ENCODE results near the gene SOCS3. TPM values are rescaled to one million over a fixed set of nuclear protein-coding genes. Genes with fewer than 3 reads are reported as not detected.

Gene SOCS3
- total and polyA plus RNA-seq, 10 donors = 10.7 to 164 (median 62.1) TPM

DNA sequence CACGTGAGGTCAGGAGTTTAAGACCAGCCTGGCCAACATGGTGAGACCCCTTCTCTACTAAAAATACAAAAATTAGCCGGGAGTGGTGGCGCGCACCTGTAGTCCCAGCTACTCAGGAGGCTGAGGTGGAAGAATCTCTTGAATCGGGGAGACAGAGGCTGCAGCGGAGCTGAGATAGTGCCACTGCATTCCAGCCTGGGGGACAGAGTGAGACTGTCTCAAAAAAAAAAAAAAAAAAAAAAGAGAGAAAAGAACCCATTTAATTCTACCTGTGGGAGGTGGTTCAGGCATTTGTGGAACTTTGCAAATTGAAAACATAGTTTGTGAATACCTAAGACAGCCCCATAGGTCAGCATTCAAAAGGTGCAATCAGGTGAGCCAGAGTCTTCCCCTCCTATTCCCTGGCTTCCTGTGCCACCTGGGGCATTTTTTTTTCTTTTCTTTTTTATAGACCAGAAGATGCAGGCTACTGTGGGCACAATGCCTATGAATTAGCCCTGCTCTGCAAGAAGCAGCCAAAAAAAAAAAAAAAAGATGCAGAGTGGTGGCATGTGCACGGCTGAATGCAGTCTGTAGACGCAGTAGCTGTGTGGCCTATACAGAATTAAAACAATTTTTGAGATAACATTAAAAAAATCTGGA is 9.1 kb upstream of the SOCS3 start:
- H3K36me3 ChIP-seq = no peaks in the 10 kb centered on the region
- TF ChIP-seq POLR2A (IDR thresholded peaks at IDR 0.05) (no peak), POLR2AphosphoS5 (IDR thresholded peaks at IDR 0.05) (no peak)
- TF ChIP-seq, protein P1, sequence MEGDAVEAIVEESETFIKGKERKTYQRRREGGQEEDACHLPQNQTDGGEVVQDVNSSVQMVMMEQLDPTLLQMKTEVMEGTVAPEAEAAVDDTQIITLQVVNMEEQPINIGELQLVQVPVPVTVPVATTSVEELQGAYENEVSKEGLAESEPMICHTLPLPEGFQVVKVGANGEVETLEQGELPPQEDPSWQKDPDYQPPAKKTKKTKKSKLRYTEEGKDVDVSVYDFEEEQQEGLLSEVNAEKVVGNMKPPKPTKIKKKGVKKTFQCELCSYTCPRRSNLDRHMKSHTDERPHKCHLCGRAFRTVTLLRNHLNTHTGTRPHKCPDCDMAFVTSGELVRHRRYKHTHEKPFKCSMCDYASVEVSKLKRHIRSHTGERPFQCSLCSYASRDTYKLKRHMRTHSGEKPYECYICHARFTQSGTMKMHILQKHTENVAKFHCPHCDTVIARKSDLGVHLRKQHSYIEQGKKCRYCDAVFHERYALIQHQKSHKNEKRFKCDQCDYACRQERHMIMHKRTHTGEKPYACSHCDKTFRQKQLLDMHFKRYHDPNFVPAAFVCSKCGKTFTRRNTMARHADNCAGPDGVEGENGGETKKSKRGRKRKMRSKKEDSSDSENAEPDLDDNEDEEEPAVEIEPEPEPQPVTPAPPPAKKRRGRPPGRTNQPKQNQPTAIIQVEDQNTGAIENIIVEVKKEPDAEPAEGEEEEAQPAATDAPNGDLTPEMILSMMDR (IDR thresholded peaks at IDR 0.05 in 8 of 11, conservative IDR thresholded peaks at IDR 0.05 in 3 of 11) = no peak
- H3K4me3 ChIP-seq = no peak overlapping the region
- WGBS, 5 donors = 90 to 98% (median 94%) methylated on average over 8 of the region's 8 CpGs
- no peak overlapping the region for H3K27ac ChIP-seq
- H3K27me3 ChIP-seq (replicated peaks in 1 of 7) = peaks cover 0 to 40% (median 5%) of the 10 kb centered on the region in 7 donors
- H3K4me1 ChIP-seq = peaks cover 0 to 29% (median 17%) of the 10 kb centered on the region in 6 donors
- DNase-seq = no peak
- intact Hi-C loops (cut with DNase I; ENCODE audit: low total_unique reads) = no loop called here
- no peaks in the 10 kb centered on the region for H3K9me3 ChIP-seq

DNA sequence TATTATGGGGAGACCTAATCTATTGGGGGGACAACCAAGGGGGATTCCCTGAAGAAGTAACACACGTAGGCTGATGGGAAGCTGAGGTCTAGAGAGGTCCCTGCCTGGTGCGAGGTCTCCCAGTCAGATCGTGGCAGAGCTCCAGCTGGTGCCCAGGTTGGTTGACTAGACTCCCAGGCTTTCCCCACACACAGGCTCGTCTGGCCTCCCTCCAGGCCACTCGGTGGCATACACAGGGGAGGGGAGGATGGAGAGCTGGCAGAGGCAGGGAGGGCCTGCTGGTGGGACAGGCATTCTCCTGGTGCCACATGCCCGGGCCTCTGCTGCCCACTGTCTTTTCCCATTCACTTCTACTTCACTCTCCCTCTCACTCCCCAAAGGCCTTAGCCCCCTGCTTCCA is 8.5 kb upstream of the SOCS3 start:
- H3K27ac ChIP-seq = no peak overlapping the region
- H3K36me3 ChIP-seq = no peaks in the 10 kb centered on the region
- no peak overlapping the region for H3K4me3 ChIP-seq
- DNase-seq = no peak
- WGBS, 5 donors = 76 to 81% (median 78%) methylated on average over 6 of the region's 6 CpGs
- peaks cover 0 to 29% (median 16%) of the 10 kb centered on the region in 6 donors for H3K4me1 ChIP-seq
- TF ChIP-seq POLR2AphosphoS5 (IDR thresholded peaks at IDR 0.05) (no peak), POLR2A (IDR thresholded peaks at IDR 0.05) (no peak)
- H3K27me3 ChIP-seq (replicated peaks in 1 of 7) = peaks cover 0 to 44% (median 5%) of the 10 kb centered on the region in 7 donors
- intact Hi-C loops (cut with DNase I; ENCODE audit: low total_unique reads) = no loop called here
- H3K9me3 ChIP-seq = no peaks in the 10 kb centered on the region

DNA sequence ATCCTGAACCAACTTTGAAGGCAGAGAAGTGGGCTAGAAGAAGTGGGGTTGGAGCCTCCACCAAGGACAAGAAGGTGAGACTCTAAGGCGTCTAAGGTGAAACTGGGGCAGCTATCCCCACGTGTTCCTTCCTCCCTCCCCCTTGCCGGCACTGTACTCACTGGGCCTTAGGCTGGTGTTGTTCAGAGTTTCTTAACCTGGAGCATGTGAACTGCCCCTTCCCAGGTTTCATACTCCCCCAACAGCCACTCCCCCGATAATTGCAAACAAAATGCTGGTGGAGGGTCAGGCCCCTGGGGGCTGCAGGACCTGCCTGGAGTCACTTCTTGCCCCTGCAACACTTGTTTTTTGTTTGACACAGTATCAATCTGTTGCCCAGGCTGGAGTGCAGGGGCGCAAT is 7.3 kb upstream of the SOCS3 start:
- Histone ChIP-seq H3K4me1 (peaks cover 0 to 29% (median 16%) of the 10 kb centered on the region in 6 donors), H3K27me3 (replicated peaks in 1 of 7) (peaks cover 0 to 44% (median 5%) of the 10 kb centered on the region in 7 donors), H3K4me3 (no peak overlapping the region), H3K9me3 (no peaks in the 10 kb centered on the region), H3K36me3 (no peaks in the 10 kb centered on the region), H3K27ac (peak overlapping the region in 1 of 8 donors; percentile 53)
- no peak for TF ChIP-seq POLR2AphosphoS5 (IDR thresholded peaks at IDR 0.05)
- TF ChIP-seq, protein P1 (IDR thresholded peaks at IDR 0.05 in 8 of 11, conservative IDR thresholded peaks at IDR 0.05 in 3 of 11) = no peak
- TF ChIP-seq POLR2A (IDR thresholded peaks at IDR 0.05) = no peak
- intact Hi-C loops (cut with DNase I; ENCODE audit: low total_unique reads) = no loop called here
- 80 to 96% (median 93%) methylated on average over 4 to 5 of the region's 5 CpGs for WGBS, 5 donors
- DNase-seq = no peak

DNA sequence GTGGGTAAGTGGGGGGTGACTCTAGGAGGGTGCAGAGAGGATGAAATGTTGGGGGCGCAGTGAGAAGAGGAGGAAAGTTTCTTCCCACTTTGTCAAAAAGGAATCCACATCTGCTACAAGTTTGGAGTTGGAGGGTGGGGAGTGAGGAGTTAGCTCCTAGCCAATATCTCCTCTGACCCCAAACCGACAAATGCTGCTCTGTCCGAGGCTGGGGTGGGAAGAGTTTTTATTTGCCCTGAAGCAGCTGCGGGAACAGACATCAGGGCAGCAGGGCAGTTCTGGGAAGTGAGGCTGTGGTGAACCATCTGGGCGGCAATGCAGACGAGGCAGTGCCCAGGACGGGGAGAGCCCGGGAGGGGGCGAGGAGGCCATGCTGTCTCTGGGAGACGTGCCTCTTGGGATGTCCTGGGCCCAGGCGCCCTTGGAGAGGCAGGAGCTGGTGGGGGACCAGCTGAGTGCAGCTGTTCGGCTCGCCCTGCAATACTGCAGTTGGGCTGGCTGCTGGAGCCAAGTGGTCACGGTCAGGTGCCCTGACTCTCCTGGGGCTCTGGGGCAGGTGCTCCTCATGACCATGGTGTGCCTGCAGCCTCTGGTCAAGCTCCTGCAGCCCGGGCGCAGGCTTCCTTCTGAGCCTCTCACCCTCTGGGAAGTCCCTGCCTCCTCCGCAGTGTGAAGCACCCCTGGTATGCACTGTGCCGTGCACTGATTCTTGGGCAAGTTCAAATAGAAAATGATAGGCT is 6.4 kb upstream of the SOCS3 start:
- Histone ChIP-seq H3K4me1 (peaks cover 1 to 33% (median 18%) of the 10 kb centered on the region in 6 donors), H3K27me3 (replicated peaks in 1 of 7) (peaks cover 0 to 44% (median 5%) of the 10 kb centered on the region in 7 donors), H3K36me3 (no peaks in the 10 kb centered on the region), H3K4me3 (no peak overlapping the region), H3K27ac (peak overlapping the region in 7 of 8 donors; percentile 36 to 65 (median 53)), H3K9me3 (no peaks in the 10 kb centered on the region)
- intact Hi-C loops (cut with DNase I; ENCODE audit: low total_unique reads) = no loop called here
- WGBS, 5 donors = 56 to 86% (median 77%) methylated on average over 13 to 18 of the region's 18 CpGs
- TF ChIP-seq, protein P1 (IDR thresholded peaks at IDR 0.05 in 8 of 11, conservative IDR thresholded peaks at IDR 0.05 in 3 of 11) = no peak
- no peak for TF ChIP-seq POLR2A (IDR thresholded peaks at IDR 0.05)
- TF ChIP-seq POLR2AphosphoS5 (IDR thresholded peaks at IDR 0.05) = peak in 2 of 3 donors; percentile 23 to 35
- DNase-seq = no peak
